ENCODE data around the gene GALNT7.
"Not testable (repeated sequence)": the region's sequence is repeated elsewhere in the genome, so short reads cannot be mapped to it uniquely, and the experiment has no call there.

GALNT7 gene

GRCh38 chr4:173166491-173166890 is 2.1 kb upstream of the GALNT7 start:
- no peak for DNase-seq (ENCODE audit: low read depth in 3 of 3, low spot score in 1 of 3)

GRCh38 chr4:173167758-173168395 is 734 bp upstream of the GALNT7 start:
- DNase-seq (ENCODE audit: low read depth in 3 of 3, low spot score in 1 of 3), result peak in 1 of 3 donors; percentile 11

- DNase-seq (ENCODE audit: low read depth in 3 of 3, low spot score in 1 of 3), result no peak
These were observed 492 bp downstream of the GALNT7 start for GRCh38 chr4:173169178-173169427.

GRCh38 chr4:173169428-173170181 is 994 bp downstream of the GALNT7 start:
- DNase-seq (ENCODE audit: low read depth in 3 of 3, low spot score in 1 of 3), result peak in 2 of 3 donors; percentile 22 to 29

GRCh38 chr4:173170182-173170778 is 1.7 kb downstream of the GALNT7 start:
- DNase-seq (ENCODE audit: low read depth in 3 of 3, low spot score in 1 of 3), result no peak

GRCh38 chr4:173171098-173171497 is 2.5 kb downstream of the GALNT7 start:
- DNase-seq (ENCODE audit: low read depth in 3 of 3, low spot score in 1 of 3), result no peak

GRCh38 chr4:173171987-173172386 is 3.4 kb downstream of the GALNT7 start:
- DNase-seq (ENCODE audit: low read depth in 3 of 3, low spot score in 1 of 3), result no peak

GRCh38 chr4:173174184-173174583 is 5.6 kb downstream of the GALNT7 start:
- no peak for DNase-seq (ENCODE audit: low read depth in 3 of 3, low spot score in 1 of 3)

- no peak for DNase-seq (ENCODE audit: low read depth in 3 of 3, low spot score in 1 of 3)
These were observed 6.0 kb downstream of the GALNT7 start for GRCh38 chr4:173174594-173175012.

GRCh38 chr4:173176010-173176409 is 7.4 kb downstream of the GALNT7 start:
- DNase-seq (ENCODE audit: low read depth in 3 of 3, low spot score in 1 of 3), result no peak

GRCh38 chr4:173177232-173177631 is 8.6 kb downstream of the GALNT7 start:
- DNase-seq (ENCODE audit: low read depth in 3 of 3, low spot score in 1 of 3), result no peak

- DNase-seq (ENCODE audit: low read depth in 3 of 3, low spot score in 1 of 3), result no peak
These were observed 9.5 kb downstream of the GALNT7 start for GRCh38 chr4:173178144-173178543.

- no peak for DNase-seq (ENCODE audit: low read depth in 3 of 3, low spot score in 1 of 3)
These were observed 13.2 kb downstream of the GALNT7 start for GRCh38 chr4:173181848-173182247.

GRCh38 chr4:173182403-173182802 is 13.8 kb downstream of the GALNT7 start:
- DNase-seq (ENCODE audit: low read depth in 3 of 3, low spot score in 1 of 3), result no peak

- not testable (repeated sequence) for DNase-seq (ENCODE audit: low read depth in 3 of 3, low spot score in 1 of 3)
These were observed 15.1 kb downstream of the GALNT7 start for GRCh38 chr4:173183659-173184247.

- DNase-seq (ENCODE audit: low read depth in 3 of 3, low spot score in 1 of 3), result no peak
These were observed 17.4 kb downstream of the GALNT7 start for GRCh38 chr4:173185847-173186510.

GRCh38 chr4:173187732-173188131 is 19.1 kb downstream of the GALNT7 start:
- no peak for DNase-seq (ENCODE audit: low read depth in 3 of 3, low spot score in 1 of 3)

GRCh38 chr4:173188648-173189047 is 20.0 kb downstream of the GALNT7 start:
- no peak for DNase-seq (ENCODE audit: low read depth in 3 of 3, low spot score in 1 of 3)

- DNase-seq (ENCODE audit: low read depth in 3 of 3, low spot score in 1 of 3), result no peak
These were observed 20.6 kb downstream of the GALNT7 start for GRCh38 chr4:173189117-173189693.

- DNase-seq (ENCODE audit: low read depth in 3 of 3, low spot score in 1 of 3), result no peak
These were observed 23.0 kb downstream of the GALNT7 start for GRCh38 chr4:173191623-173192041.

All from stimulated activated CD4-positive, alpha-beta T cell treated with anti-CD3 and anti-CD28 coated beads, TNF-alpha, amount 100 ng/mL, for 1 hour (primary cell).